GM23248 (cell line): ENCODE results near the gene HDAC9.

Experiments
- EZH2 ChIP-seq: fragments of 200-600 bp; sonication (generic); IDR thresholded peaks from 2 replicates; pipeline ENCODE4 v1.6.1; 2018; ENCODE audit warnings: antibody characterized with exemption, mild to moderate bottlenecking; ENCODE audit not compliant: insufficient read depth, poor library complexity, severe bottlenecking
- EZH2phosphoT487 ChIP-seq: fragments of 200-600 bp; sonication (generic); IDR thresholded peaks from 2 replicates; pipeline ENCODE4 v1.6.1; 2018; ENCODE audit warnings: antibody characterized with exemption, moderate library complexity, mild to moderate bottlenecking, low read depth; ENCODE audit not compliant: insufficient read depth

DNA sequence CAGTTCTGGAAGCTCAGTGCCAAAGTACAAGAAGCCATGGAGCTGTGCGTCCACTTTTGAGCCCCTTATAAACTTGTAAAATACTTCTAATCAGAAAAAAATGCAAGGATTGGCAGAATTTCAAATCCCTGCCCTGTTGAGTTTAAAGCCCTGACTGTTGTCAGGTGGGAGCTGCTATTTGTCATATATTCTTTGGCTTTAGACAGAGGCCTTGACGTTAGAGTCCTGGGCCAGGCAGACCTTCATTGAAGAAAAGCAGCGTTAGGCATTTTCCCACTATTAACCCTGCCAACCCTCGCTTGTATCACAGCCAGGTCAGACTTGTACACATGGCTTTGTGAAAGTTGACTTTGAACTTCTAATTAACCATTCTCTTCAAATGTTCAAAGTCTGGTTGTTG is 466.5 kb downstream of the HDAC9 start:
- TF ChIP-seq EZH2 (no peak), EZH2phosphoT487 (no peak)
